OCI-LY1 (cell line): ENCODE measurements around the gene DCTN4.

ENCODE experiments used
- H2AFZ ChIP-seq: fragments of 200-600 bp; sonication (generic), shearing (Covaris generic); 2 replicates; pipeline ENCODE4 v1.6.0; 2014; ENCODE audit warnings: antibody characterized with exemption, mild to moderate bottlenecking, low read length
- H3F3A ChIP-seq: fragments of 200-600 bp; sonication (generic), shearing (Covaris generic); 2 replicates; pipeline ENCODE4 v1.6.0; 2014; ENCODE audit warnings: mild to moderate bottlenecking, antibody characterized with exemption, low read length, moderate library complexity; ENCODE audit not compliant: insufficient read depth
- H3K27ac ChIP-seq: fragments of 200-600 bp; sonication (generic); 2 replicates; pipeline ENCODE4 v1.5.1; 2014; ENCODE audit warnings: low read length, mixed run types, mild to moderate bottlenecking, low read depth; ENCODE audit not compliant: poor library complexity, severe bottlenecking
- H3K27me3 ChIP-seq: fragments of 200-600 bp; sonication (generic); 2 replicates; pipeline ENCODE4 v1.6.0; 2014; ENCODE audit warnings: antibody characterized with exemption, mild to moderate bottlenecking, low read length, moderate library complexity; ENCODE audit not compliant: insufficient read depth
- H3K36me3 ChIP-seq: fragments of 200-600 bp; sonication (generic); 2 replicates; pipeline ENCODE4 v1.6.1; 2014; ENCODE audit warnings: mild to moderate bottlenecking, antibody characterized with exemption, low read length, moderate library complexity, mixed read lengths; ENCODE audit not compliant: insufficient read depth
- H3K4me1 ChIP-seq: fragments of 200-600 bp; sonication (generic); 2 replicates; pipeline ENCODE4 v1.5.1; 2014; ENCODE audit warnings: mild to moderate bottlenecking, low read length, moderate library complexity; ENCODE audit not compliant: insufficient read depth, severe bottlenecking
- H3K4me2 ChIP-seq: fragments of 200-600 bp; sonication (generic), shearing (Covaris generic); 2 replicates; pipeline ENCODE4 v1.6.1; 2014; ENCODE audit warnings: low read length
- H3K4me3 ChIP-seq: fragments of 200-600 bp; sonication (generic); 2 replicates; pipeline ENCODE4 v1.5.1; 2014; ENCODE audit warnings: low read length, low read depth, mild to moderate bottlenecking, mixed read lengths; ENCODE audit not compliant: poor library complexity, severe bottlenecking
- H3K79me2 ChIP-seq: fragments of 200-600 bp; shearing (Covaris generic); 2 replicates; pipeline ENCODE4 v1.6.1; 2016; ENCODE audit warnings: mixed run types, low read length, mixed read lengths; ENCODE audit not compliant: insufficient read depth
- H3K9ac ChIP-seq: fragments of 200-600 bp; sonication (generic), shearing (Covaris generic); 2 replicates; pipeline ENCODE4 v1.6.1; 2014; ENCODE audit warnings: mild to moderate bottlenecking, low read length, mixed read lengths
- H3K9me2 ChIP-seq: fragments of 200-600 bp; sonication (generic), shearing (Covaris generic); 2 replicates; pipeline ENCODE4 v1.6.1; 2014; ENCODE audit warnings: low read depth, mild to moderate bottlenecking, low read length, mixed read lengths
- H3K9me3 ChIP-seq: fragments of 200-600 bp; shearing (Covaris generic); 2 replicates; pipeline ENCODE4 v1.6.1; 2014; ENCODE audit warnings: low read length, mixed read lengths
- H4K20me1 ChIP-seq: fragments of 200-600 bp; sonication (generic), shearing (Covaris generic); 2 replicates; pipeline ENCODE4 v1.6.0; 2016; ENCODE audit warnings: mild to moderate bottlenecking, low read length; ENCODE audit not compliant: insufficient read depth
- CTCF ChIP-seq: fragments of 200-600 bp; sonication (generic), shearing (Covaris generic); IDR thresholded peaks from 2 replicates; pipeline ENCODE4 v1.5.1; 2017; ENCODE audit warnings: mild to moderate bottlenecking, antibody characterized with exemption, low read length, moderate library complexity, mixed read lengths
- EZH2 ChIP-seq: fragments of 200-600 bp; sonication (generic), shearing (Covaris generic); IDR thresholded peaks from 2 replicates; pipeline ENCODE4 v1.8.0; 2017; ENCODE audit warnings: borderline replicate concordance, mixed run types, mild to moderate bottlenecking, antibody characterized with exemption, low read length, moderate library complexity, mixed read lengths

DCTN4 gene

GRCh38 chr5:150672884-150673275, 85.9 kb downstream of the DCTN4 start:
- Histone ChIP-seq H3K4me2 (no peak overlapping the region), H3K9me2 (no peaks in the 10 kb centered on the region), H3K36me3 (no peaks in the 10 kb centered on the region), H3K9me3 (no peaks in the 10 kb centered on the region), H3K4me1 (no peaks in the 10 kb centered on the region), H3F3A (no peaks in the 10 kb centered on the region), H3K4me3 (no peak overlapping the region), H2AFZ (no peak overlapping the region), H3K79me2 (no peaks in the 10 kb centered on the region), H4K20me1 (no peaks in the 10 kb centered on the region), H3K27ac (no peak overlapping the region), H3K9ac (no peak overlapping the region), H3K27me3 (peaks cover 6% of the 10 kb centered on the region; the same call in 1 of the 2 replicates)
- no peak for TF ChIP-seq EZH2
- no peak for TF ChIP-seq CTCF

- H3K4me3 ChIP-seq: peak overlapping the region; percentile 7
- no peak overlapping the region for H2AFZ ChIP-seq
- TF ChIP-seq EZH2 (no peak), CTCF (no peak)
- no peaks in the 10 kb centered on the region for H3K36me3 ChIP-seq
- no peaks in the 10 kb centered on the region for H3K9me3 ChIP-seq
- H3K27me3 ChIP-seq: peaks cover 6% of the 10 kb centered on the region; the same call in 1 of the 2 replicates
- H3K4me2 ChIP-seq: peak overlapping the region; percentile 19; the same call in 1 of the 2 replicates
- H3K79me2 ChIP-seq: no peaks in the 10 kb centered on the region
- no peaks in the 10 kb centered on the region for H3K9me2 ChIP-seq
- H3K4me1 ChIP-seq: no peaks in the 10 kb centered on the region
- no peaks in the 10 kb centered on the region for H4K20me1 ChIP-seq
- no peaks in the 10 kb centered on the region for H3F3A ChIP-seq
- no peak overlapping the region for H3K27ac ChIP-seq
- H3K9ac ChIP-seq: no peak overlapping the region
Measured at GRCh38 chr5:150672237-150672883, 86.5 kb downstream of the DCTN4 start.

DNA sequence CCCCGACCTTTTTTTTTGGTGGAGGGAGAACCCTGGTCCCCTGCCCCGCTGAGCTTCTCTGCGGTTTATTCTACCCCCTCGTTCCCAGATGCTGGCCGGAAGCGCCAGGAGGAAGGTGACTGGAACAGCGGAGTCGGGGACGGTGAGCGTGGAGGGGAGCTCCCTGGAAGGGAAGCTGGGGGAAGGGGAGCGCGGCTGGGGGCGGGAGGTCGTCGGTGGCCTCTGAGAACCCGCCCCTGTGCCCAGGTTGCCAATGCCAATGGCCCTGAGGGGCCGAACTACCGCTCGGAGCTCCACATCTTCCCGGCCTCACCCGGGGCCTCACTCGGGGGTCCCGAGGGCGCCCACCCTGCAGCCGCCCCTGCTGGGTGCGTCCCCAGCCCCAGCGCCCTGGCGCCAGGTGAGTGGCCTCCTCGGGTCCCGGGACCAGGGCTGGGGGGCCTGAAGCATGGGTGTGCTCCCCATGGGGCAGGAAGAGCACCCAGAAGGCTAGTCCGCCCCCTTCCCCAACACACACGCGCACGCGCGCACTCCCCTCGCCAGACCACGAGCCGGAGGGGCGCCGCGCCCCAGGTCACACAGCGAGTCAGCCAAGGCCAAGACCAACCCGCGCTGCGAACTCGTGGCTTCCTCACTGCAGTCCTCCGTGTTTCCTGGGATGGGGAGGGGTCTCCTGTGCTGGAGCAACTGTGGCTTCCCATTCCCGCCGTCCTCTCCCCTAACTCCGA, 87.1 kb downstream of the DCTN4 start:
- Histone ChIP-seq H3K79me2 (no peaks in the 10 kb centered on the region), H3K9me2 (no peaks in the 10 kb centered on the region), H3K27ac (no peak overlapping the region), H3K4me3 (peak overlapping the region; percentile 7), H3F3A (no peaks in the 10 kb centered on the region), H2AFZ (no peak overlapping the region), H3K9ac (no peak overlapping the region), H3K4me1 (no peaks in the 10 kb centered on the region), H3K4me2 (peak overlapping the region; percentile 19; the same call in 1 of the 2 replicates), H3K27me3 (peaks cover 6% of the 10 kb centered on the region; the same call in 1 of the 2 replicates), H4K20me1 (no peaks in the 10 kb centered on the region), H3K9me3 (no peaks in the 10 kb centered on the region), H3K36me3 (no peaks in the 10 kb centered on the region)
- TF ChIP-seq EZH2 (no peak), CTCF (no peak)
